Endometrial microvascular endothelial cells (primary cell): ENCODE results near the gene COG3. TPM values are rescaled to one million over a fixed set of nuclear protein-coding genes. Genes with fewer than 3 reads are reported as not detected.

Source experiments
- in situ Hi-C: cut with HindIII; loops from 2 replicates; pipeline ENCODE4 v1.10.0; 2017; ENCODE audit warnings: low sequenced_read_pairs, low pct_unique_long_range_greater_than_20kb; ENCODE audit errors: inconsistent ontology term
- total RNA-seq: library from RNA; depleted of rRNA; stranded (reverse); fragments of >200 nt; gene quantifications from one replicate; pipeline ENCODE4 v1.2.3, GENCODE V29; 2015; ENCODE audit errors: inconsistent ontology term

Gene COG3
- total RNA-seq, 1 donor from 2014 or later, result 20.2 TPM

- in situ Hi-C loops, result no loop called here
Measured at GRCh38 chr13:45487604-45488003, 22.9 kb downstream of the COG3 start.

DNA sequence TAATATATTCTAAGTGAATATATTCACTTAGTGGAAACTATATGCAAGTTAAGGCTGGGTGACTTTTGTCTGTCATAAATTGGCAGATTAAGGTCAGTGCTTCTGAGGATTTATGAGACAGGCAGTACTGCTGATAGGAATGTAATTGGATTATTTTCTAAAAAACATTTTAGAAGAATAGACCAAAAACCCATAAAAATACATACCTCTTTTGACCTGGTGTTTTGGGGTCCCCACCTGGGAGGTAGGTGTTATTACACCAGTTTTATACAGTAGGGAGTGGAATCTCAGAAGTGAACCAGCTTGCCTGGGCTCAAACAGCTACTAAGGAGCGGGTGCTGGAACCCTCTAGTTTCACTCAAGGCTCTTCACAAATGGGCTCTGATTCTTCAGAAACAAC lies 25.3 kb downstream of the COG3 start:
- in situ Hi-C loops, result no loop called here

DNA sequence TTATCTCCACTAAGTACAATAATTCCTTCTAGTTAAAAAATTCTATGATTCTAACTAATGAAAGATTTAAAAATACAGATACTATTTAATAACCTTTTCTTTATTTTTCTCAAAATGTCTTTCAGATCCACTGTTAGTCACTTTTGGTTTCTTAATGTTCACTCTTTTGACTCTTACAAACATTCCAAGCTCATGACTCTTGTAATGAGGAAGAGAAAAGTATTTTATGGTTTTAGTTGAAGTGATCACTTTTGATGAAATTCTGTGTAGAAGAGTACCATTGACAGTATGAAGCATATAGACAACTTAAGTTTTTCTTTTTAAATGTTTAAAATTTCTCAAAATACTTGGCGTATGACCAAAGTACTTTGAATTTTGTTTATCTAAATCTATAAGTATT lies 27.8 kb downstream of the COG3 start:
- in situ Hi-C loops, result no loop called here

DNA sequence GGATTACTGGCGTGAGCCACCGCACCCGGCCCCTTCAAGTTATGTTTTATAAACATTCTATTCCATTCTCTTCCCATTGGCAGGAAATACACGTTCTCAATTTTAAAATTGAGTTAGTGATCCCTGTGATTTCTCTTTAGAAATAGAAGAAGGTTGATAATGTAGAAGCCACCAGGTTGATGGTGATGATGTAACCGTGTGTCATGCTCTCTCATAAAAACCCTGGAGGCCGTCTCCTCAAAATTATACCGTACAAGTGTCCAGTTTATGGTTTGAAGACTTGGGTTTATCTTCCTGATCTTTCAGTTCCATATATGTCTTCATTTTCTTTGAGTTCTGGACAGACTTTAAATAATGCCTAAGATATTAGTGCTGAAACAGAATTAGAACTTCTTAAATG lies 32.2 kb downstream of the COG3 start:
- in situ Hi-C loops, result no loop called here

GRCh38 chr13:45500492-45501174 lies 35.9 kb downstream of the COG3 start:
- in situ Hi-C loops, result loop anchor here (10.0 kb wide), 1 partner anchor 106 kb away; no protein-coding TSS in a partner anchor

GRCh38 chr13:45501175-45501526 lies 36.4 kb downstream of the COG3 start:
- in situ Hi-C loops, result loop anchor here (10.0 kb wide), 1 partner anchor 106 kb away; no protein-coding TSS in a partner anchor

- in situ Hi-C loops, result loop anchor here (10.0 kb wide), 1 partner anchor 109 kb away; no protein-coding TSS in a partner anchor
Measured at GRCh38 chr13:45503658-45504057, 38.9 kb downstream of the COG3 start.

DNA sequence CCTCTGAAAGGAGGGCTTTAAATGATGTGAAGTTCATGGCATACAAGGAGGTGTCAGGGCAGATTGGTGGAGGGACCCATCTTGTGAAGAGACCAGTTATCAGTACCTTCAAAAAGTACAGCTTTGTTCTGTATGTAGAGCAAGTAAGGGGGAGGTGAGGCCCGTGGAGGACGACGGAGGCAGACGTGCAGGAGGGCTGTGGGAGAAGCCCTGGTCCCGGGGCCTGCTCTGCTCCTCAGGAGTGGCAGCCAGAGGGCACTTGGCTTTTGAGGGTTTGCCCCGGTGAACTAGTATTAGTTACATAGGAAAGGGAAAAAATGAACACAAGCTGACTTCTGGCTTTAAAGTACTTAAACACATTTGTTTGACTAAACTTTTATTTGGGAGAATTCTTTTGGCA lies 42.1 kb downstream of the COG3 start:
- in situ Hi-C loops, result loop anchor here (10.0 kb wide), 1 partner anchor 112 kb away; no protein-coding TSS in a partner anchor

DNA sequence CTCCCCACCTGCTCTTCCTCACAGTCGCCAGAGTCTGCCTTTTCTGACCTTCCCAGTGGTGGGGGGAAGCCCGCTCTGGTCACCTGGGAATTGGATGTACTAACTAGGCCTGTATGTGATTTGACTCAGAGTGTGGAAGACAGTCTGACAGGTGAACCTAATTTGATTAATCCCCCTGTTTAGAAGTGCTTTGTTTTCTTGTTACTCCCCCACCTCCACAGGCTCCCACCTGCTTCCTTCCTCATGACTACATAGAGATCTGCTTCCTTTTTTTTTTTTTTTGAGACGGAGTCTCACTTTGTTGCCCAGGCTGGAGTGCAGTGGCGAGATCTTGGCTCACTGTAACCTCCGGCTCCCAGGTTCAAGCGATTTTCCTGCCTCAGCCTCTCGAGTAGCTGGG lies 44.0 kb downstream of the COG3 start:
- in situ Hi-C loops, result loop anchor here (10.0 kb wide), 1 partner anchor 114 kb away; no protein-coding TSS in a partner anchor

DNA sequence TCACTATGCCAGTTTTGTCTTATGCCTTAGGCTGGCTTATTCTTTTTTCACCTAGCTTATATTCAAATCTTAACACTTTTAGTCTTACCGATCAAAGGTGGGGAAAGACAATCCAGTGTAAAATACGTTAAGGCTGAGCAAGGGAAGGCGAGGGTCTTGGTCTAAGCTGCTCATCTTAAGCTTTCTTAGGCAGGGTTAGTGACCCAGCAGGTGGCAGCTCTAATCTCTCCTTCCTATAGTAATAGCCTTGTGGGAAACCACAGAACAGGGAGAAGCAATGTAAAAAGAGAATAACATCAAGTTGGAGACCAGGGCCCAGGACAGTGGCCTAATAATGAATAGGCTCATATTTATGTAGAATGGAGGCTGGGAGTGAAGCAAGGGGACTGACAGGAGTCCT lies 45.9 kb downstream of the COG3 start:
- in situ Hi-C loops, result no loop called here

GRCh38 chr13:45511310-45512097 lies 46.8 kb downstream of the COG3 start:
- in situ Hi-C loops, result no loop called here

- in situ Hi-C loops, result no loop called here
Measured at GRCh38 chr13:45512098-45512496, 47.4 kb downstream of the COG3 start.

- in situ Hi-C loops, result no loop called here
Measured at GRCh38 chr13:45516757-45517156, 52.0 kb downstream of the COG3 start.

- in situ Hi-C loops, result no loop called here
Measured at GRCh38 chr13:45518525-45519245, 53.9 kb downstream of the COG3 start.

- in situ Hi-C loops, result no loop called here
Measured at GRCh38 chr13:45519493-45519892, 54.8 kb downstream of the COG3 start.

- in situ Hi-C loops, result no loop called here
Measured at GRCh38 chr13:45521297-45521696, 56.6 kb downstream of the COG3 start.

- in situ Hi-C loops, result no loop called here
Measured at GRCh38 chr13:45522571-45522970, 57.8 kb downstream of the COG3 start.

- in situ Hi-C loops, result no loop called here
Measured at GRCh38 chr13:45527699-45528462, 63.1 kb downstream of the COG3 start.

DNA sequence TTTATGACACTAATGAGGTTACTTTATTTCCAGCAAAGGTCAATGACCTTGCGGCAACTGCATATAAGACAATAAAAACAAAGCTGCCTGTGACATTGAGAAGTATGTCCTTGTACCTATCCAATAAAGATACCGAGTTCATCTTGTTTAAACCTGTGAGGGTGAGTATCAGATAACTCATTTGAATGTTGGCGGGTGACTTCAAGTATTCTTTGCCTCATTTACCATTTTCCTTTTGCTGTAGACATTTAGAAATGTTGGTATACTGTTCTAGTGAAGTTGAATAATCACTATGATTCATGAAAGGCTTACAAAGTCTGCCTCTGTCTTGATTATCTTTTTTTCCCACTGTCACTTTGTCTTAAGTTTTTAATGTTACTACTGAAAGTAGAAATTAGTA lies 65.0 kb downstream of the COG3 start:
- in situ Hi-C loops, result no loop called here
